ENCODE results near the gene ALDH1L2. TPM values are rescaled to one million over a fixed set of nuclear protein-coding genes. Genes with fewer than 3 reads are reported as not detected.

Gene ALDH1L2
- total RNA-seq, 1 donor from 2014 or later, result 9.7 TPM

DNA sequence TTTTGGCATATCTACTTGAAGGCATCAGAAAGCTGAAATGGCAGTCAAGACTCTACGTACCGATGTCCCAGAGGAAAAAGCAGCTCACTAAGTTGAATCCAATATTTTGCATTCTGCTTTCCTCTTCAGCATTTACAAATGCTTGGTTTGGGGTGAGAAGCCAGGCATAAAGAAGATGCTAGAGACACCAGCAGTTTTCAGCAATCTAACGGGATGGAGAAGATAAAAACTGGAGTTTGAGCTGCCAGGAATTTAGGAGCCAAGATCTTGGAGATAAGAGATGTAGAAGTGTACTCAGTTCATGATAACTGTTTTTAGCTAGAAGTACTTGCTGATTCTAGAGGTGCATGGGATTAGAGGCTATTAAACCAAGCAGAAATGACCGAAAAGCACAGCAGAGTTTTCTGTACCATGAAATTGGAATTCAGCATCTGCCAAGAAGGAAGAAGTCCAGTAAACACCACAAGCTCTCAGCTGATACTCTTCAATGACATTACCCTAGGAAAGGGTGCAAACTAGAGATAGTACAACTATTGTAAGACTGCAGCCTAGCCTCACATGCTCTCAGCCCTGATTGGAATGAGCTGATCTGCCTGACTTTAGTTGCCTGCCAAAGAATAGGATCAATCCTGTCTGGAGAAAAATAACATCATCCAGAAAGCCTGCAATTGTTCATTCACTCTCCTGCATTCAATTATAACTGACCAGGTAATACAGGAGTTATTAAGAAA is 7.4 kb upstream of the ALDH1L2 start:
- Histone ChIP-seq H3K27ac (no peak overlapping the region), H3K27me3 (ENCODE audit: low read depth) (peaks cover 4% of the 10 kb centered on the region), H3K4me3 (no peak overlapping the region), H3K4me1 (no peaks in the 10 kb centered on the region), H3K36me3 (no peaks in the 10 kb centered on the region), H3K9me3 (peaks cover 15% of the 10 kb centered on the region)
- ATAC-seq, result no peak
- intact Hi-C loops (cut with DNase I), result no loop called here
- no peak for DNase-seq
- no peak for TF ChIP-seq CTCF (IDR thresholded peaks at IDR 0.05)

GRCh38 chr12:105090361-105090760 is 6.1 kb upstream of the ALDH1L2 start:
- H3K9me3 ChIP-seq, result peaks cover 9% of the 10 kb centered on the region
- no peak overlapping the region for H3K27ac ChIP-seq
- intact Hi-C loops (cut with DNase I), result no loop called here
- peaks cover 4% of the 10 kb centered on the region for H3K27me3 ChIP-seq (ENCODE audit: low read depth)
- no peak for TF ChIP-seq CTCF (IDR thresholded peaks at IDR 0.05)
- no peaks in the 10 kb centered on the region for H3K36me3 ChIP-seq
- no peak for DNase-seq
- no peak for ATAC-seq
- no peaks in the 10 kb centered on the region for H3K4me1 ChIP-seq
- no peak overlapping the region for H3K4me3 ChIP-seq

GRCh38 chr12:105089817-105090216 is 5.6 kb upstream of the ALDH1L2 start:
- no peak for TF ChIP-seq CTCF (IDR thresholded peaks at IDR 0.05)
- Histone ChIP-seq H3K4me3 (no peak overlapping the region), H3K4me1 (no peaks in the 10 kb centered on the region), H3K27me3 (ENCODE audit: low read depth) (peaks cover 2% of the 10 kb centered on the region), H3K27ac (no peak overlapping the region), H3K9me3 (peaks cover 4% of the 10 kb centered on the region), H3K36me3 (no peaks in the 10 kb centered on the region)
- DNase-seq (no peak), ATAC-seq (no peak)
- intact Hi-C loops (cut with DNase I), result no loop called here

DNA sequence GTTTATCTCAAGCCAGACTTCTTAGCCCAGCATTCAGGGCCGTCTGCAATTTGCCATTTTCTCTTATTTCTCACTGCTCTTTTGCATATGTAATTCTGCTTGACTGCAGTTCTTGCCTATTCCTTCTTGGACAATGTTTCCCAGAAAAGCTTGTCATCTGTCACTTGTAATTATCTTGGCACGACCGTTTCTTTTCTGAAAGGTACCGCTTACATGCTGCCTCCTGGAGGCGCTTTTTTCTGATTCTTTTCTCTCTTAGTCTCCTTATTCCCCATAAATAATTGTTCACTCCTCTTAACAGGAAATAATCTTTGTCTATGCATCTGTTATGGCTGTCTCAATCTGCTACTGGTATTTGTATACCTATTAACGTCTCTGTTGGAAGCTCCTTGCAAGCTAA is 1.2 kb upstream of the ALDH1L2 start:
- H3K27me3 ChIP-seq (ENCODE audit: low read depth), result no peaks in the 10 kb centered on the region
- no peaks in the 10 kb centered on the region for H3K9me3 ChIP-seq
- ATAC-seq, result no peak
- intact Hi-C loops (cut with DNase I), result no loop called here
- H3K36me3 ChIP-seq, result no peaks in the 10 kb centered on the region
- no peak for DNase-seq
- TF ChIP-seq CTCF (IDR thresholded peaks at IDR 0.05), result no peak
- peaks cover 10% of the 10 kb centered on the region for H3K4me1 ChIP-seq
- H3K4me3 ChIP-seq, result no peak overlapping the region
- H3K27ac ChIP-seq, result no peak overlapping the region

GRCh38 chr12:105083551-105084105 is 630 bp downstream of the ALDH1L2 start:
- Histone ChIP-seq H3K9me3 (no peaks in the 10 kb centered on the region), H3K4me1 (peaks cover 10% of the 10 kb centered on the region), H3K27me3 (ENCODE audit: low read depth) (no peaks in the 10 kb centered on the region), H3K36me3 (no peaks in the 10 kb centered on the region), H3K27ac (peak overlapping the region; percentile 59), H3K4me3 (peak overlapping the region; percentile 59)
- intact Hi-C loops (cut with DNase I), result no loop called here
- DNase-seq, result peak; percentile 70
- no peak for TF ChIP-seq CTCF (IDR thresholded peaks at IDR 0.05)
- peak; percentile 66 to 75 for ATAC-seq
